Suprapubic skin (tissue), 3 donors: Measurements from ENCODE around the gene PEPD.

Experiments used
- POLR2A ChIP-seq, 2 donors: fragments of 450-650 bp; IDR thresholded peaks; one replicate each; pipeline ENCODE4 v1.6.1; 2017; ENCODE audit warnings: antibody characterized with exemption in 2 of 2, mild to moderate bottlenecking in 2 of 2, moderate library complexity in 2 of 2
- TF ChIP-seq, protein P1 (sequence below), 2 donors: fragments of 200-600 bp in 1 of 2; fragments of 450-650 bp in 1 of 2; sonication (generic) in 1 of 2; IDR thresholded peaks; one replicate each; pipeline ENCODE4 v1.5.1; 2016 to 2019; ENCODE audit warnings: antibody characterized with exemption in 2 of 2, mild to moderate bottlenecking in 1 of 2, moderate library complexity in 1 of 2

DNA sequence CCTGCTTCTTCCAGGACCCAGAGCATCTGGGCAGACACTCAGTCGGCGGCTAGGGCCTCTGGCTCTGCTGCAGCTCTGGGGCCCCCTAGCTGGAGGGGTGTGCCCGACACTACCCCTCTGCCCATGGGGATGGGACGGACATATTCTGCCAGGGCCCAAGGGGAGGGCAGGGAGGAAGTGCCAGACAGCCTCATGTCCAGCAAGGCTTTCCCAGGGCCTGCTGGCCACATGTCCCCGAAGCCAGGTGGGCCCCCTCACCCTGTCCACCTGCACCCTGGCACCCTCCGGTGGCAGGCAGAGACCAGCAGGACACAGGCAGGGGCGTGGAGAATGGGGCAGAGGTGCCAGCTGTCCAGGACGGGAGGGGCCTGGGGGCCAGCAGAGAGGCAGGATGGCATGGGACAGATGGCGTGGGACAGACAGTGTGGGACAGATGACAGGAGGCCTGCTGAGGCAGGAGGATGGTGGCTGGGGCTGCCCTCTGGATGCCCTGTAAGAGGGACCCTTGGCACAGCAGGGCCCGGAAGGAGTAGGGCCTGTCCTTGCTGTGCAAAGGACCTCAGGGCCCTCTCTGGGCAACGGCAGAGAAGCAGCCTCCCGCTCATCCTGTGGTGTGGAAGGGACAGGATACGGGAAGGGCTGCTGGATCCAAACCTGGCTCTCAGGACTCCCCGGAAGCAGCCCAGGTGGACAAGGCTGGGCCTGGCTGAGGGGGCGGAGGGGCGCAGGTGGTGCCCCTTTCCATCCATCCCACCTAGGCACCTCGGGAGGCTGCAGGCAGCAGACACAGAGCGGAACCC, 119.0 kb downstream of the PEPD start:
- TF ChIP-seq, protein P1, sequence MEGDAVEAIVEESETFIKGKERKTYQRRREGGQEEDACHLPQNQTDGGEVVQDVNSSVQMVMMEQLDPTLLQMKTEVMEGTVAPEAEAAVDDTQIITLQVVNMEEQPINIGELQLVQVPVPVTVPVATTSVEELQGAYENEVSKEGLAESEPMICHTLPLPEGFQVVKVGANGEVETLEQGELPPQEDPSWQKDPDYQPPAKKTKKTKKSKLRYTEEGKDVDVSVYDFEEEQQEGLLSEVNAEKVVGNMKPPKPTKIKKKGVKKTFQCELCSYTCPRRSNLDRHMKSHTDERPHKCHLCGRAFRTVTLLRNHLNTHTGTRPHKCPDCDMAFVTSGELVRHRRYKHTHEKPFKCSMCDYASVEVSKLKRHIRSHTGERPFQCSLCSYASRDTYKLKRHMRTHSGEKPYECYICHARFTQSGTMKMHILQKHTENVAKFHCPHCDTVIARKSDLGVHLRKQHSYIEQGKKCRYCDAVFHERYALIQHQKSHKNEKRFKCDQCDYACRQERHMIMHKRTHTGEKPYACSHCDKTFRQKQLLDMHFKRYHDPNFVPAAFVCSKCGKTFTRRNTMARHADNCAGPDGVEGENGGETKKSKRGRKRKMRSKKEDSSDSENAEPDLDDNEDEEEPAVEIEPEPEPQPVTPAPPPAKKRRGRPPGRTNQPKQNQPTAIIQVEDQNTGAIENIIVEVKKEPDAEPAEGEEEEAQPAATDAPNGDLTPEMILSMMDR (IDR thresholded peaks at IDR 0.05), result no peak
- TF ChIP-seq POLR2A (IDR thresholded peaks at IDR 0.05), result no peak
